ENCODE measurements around the gene MFNG.
A peak's percentile ranks its signal among the peaks of the same experiment; 100 is the strongest.

MFNG gene

GRCh38 chr22:37511395-37512104 lies 25.4 kb upstream of the MFNG start:
- no peak for DNase-seq

DNA sequence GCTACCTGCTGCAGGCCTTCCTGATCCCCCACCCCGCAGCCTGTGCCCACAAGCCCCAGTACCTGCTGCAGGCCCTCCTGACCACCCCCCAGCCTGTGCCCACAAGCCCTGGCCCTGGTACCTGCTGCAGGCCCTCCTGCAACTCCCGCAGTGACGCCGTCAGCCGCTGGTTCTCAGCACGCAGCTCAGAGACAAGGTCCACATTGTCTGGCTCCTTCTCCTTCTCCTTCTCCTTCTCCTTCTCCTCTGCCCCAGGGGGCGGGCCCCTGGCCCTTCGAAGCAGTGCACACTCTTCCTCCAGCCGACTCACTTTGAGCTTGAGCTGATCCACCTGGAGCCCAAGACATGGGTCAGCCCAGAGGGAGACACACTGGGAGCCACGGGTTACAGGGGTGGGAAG lies 23.9 kb upstream of the MFNG start:
- DNase-seq: no peak

- no peak for DNase-seq
Observed at GRCh38 chr22:37509059-37509860, 23.1 kb upstream of the MFNG start.

DNA sequence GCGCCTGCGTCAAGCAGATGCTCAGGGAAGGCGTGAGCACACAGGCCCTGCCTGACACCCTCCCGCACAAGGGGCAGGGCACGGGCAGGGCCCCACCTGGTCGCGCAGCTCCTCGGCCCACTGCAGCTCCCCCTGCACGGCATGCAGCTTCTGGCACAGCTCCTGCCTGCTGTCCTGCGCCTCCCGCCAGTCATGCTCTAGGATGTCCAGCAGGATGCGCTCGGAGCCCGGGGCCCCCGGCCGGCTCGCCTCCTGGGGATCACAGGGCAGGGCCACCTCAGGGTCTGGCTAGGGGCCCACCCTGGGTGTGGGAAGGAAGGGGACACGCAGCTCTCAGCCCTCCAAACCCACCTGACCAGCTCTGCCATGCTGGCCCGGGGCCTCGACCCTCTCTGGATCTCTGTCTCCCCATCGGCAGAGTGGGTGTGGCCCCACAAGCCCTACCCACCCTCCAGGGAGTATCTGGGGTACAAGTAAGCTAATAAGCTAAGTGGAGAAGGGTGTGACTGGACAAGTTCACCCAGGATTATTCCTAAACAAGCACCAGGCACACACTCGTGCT lies 22.3 kb upstream of the MFNG start:
- DNase-seq: no peak

DNA sequence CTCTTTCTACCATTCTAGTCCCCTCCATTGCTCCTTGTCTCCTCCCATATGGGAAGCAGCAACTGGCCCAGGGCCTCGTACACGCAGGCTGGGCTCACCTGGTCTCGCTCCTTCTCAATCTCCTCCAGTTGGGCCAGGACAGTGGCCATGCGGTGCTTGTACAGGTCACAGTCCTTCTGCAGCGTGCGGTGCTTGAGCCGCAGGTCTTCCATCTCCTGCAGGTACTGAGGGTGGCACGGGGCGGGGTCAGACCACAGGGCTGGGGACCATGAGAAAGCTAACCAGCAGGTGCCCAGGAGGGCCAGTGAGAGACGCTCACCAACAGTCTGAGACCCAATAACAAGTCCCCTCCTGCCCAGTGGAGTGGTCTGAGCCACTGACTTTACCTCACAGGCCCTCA lies 21.5 kb upstream of the MFNG start:
- no peak for DNase-seq

DNA sequence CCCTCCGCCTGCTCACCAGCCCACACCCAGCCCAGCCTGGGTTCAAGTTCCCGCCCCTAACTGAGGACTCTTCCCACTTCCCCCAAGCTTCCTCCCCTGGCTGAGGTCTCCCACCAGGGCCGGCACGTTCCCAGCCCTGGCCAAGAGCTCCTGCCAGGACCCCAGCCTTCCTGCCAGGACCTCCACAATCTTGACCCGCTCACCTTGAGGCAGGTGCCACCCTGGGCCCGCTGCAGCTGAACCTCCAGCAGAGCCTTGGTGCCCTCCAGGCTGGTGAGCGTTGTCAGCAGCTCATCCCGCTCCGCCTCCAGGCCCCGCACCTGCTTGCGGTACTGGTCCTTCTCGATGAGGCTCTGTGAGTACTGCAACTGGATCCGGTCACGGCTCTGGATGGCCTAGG lies 19.8 kb upstream of the MFNG start:
- DNase-seq: no peak

GRCh38 chr22:37505565-37505964 lies 19.4 kb upstream of the MFNG start:
- no peak for DNase-seq

GRCh38 chr22:37504964-37505363 lies 18.8 kb upstream of the MFNG start:
- no peak for DNase-seq

DNA sequence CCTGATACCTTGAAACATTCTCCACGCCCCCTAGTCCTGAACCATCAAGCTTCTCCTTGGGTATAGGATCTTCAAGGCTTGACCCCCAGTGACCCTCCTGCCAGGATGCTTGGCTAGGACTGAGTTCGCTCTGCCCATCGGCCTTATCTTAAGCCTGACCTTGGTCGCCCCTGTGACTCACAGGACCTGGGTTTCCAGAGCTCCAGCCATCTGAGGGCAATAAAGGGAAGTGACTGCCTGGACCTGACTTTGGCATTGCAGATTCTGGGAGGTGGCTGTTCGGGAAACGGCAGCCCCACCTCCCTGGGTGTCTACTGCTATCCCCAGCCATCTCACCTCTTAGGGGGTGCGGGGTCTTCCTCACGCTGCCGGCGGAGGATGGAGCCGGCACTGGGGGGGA lies 17.7 kb upstream of the MFNG start:
- no peak for DNase-seq

- DNase-seq: no peak
Observed at GRCh38 chr22:37503183-37503683, 17.0 kb upstream of the MFNG start.

DNA sequence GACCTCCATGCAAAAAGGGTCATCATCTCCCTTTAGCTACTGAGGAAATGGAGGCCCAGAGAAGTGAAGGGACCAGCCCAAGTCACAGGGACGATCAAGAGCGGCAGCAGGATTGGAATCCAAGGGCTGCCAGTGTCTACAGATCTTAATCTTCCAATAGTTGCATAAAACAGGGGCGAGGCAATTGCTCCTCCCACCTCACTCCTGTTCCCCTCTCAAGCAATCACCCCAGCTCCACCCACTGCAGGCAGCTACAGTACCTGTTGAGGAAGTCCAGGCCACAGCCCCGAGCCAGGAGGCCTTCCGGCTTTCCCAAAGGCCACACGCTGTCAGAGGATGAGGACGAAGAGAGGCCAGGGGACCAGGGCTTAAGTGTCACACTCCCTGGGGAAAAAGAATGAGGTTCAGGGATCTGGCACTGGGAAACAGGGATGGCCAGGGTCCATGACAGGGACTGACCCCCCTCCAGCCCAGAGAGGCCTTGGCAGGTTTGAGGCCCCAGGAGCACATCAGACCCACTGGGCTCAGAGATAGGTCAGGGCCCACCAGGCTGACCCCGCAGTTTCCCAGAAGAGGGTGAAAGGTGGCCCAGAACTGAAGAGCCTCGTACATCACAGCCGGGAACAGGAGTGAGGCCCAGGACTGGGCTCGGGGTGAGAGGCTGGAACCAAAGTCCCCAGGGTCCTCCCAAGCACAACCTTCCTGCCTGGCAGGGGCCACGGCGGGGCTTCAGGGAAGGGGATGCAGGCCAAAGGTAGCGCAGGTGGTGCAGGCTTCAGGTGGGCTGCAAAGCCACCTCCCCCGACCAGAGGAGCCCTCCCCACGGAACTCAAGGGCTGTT lies 16.4 kb upstream of the MFNG start:
- DNase-seq: peak; percentile 42

DNA sequence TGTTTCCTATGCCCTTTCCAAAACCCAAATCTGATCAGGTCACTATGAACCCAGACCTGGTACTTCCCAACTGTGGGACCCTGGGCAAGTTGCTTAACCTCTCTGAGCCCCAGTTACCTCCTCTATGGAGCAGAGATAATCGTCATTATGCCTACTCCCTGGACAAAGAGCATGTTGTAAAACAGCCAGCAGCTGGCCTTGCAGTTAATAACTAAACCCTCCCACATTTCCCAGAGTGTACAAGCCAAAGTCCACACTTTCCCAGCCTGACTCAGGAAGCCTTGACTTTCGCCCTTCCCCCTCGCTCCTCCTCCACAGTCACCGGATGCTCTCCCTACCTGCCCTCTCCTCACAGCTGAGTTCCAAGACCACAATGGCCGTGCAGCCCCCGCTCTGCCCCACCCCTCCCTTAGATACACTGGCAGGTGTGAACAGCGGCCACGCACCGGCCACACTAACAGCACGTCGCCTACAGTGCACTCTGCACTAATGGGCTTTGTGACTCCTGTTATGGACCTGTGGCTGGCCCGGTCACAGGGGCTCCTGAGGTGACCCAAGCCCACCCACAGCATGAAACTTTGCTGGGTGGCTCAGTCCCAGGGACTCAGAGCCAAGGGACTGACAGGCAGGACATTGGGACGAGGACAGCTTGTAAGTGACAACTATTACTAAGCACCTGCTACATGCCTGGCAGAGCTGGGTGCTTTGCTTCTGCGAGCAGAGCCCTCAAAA lies 15.6 kb upstream of the MFNG start:
- DNase-seq: peak; percentile 87

DNA sequence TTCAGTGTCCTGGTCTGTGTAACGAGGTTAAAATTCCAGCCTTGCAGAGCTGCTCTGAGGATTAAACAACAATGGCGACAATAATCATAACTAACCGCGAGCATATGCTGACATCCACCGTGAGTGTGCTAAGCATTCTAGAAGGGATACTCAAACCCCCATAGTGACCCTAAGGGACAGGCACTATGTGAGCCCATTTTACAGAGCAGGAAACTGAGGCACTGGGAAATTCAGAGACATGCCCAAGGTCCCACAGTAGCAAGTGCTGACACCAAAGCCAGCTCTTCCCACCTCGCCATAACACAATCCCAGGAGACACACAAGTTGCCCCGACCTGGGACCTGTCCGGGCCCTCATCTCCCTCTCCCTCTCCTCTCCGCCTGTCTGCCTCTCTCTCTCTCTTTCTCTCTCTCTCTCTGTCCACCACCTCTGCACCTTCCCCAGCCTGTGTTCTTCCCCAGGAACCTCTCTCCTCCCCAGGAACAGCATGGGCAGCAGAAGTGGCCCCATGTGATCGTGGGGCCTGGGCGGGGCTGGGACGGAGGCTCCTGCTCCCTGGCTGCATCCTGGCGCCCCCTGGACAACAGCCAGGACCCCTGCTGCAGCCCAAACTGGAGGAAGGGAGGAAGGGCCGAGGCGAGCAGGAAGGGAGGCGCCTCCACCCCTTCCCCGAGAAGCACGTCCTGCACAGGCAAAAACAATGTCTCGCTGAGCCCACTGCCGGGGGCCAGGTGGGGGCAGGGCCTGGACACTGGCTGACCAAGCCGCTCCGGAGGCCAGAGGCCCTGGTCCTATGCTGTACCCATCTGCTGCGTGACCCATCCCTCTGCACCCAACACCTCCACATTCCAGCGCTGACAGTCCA lies 14.8 kb upstream of the MFNG start:
- no peak for DNase-seq

GRCh38 chr22:37499789-37500540 lies 13.8 kb upstream of the MFNG start:
- no peak for DNase-seq

DNA sequence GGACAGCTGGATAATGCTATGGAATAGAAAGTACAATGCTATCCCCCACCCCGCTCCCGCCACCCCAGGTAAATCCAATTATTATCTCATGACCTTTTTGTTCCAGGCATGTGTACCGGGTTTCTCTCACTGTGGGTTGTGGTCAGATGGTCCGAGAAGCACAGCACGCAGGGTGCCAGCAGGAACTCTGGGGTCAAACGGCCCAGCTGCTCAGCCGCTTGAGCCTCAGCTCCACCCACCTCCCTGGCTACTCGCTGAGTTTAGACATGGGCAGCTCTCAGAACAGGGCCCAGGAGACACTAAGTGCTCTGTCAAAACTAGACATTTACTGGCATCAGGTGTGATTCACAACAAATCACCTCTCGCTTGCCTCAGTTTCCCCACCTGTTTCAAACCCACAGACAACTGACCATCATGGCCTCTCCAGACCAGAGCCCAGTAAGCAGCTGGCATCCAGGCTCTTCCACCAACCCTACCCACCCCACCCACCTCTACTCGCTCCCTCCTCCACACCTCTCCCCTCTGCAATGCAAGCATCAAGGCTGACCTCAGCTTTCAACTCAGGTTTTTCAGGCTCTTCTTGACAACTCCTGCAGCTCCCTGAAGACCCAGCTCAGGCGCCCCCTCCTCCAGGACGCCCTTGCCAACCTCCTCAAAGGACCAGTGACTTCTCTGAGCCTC lies 13.0 kb upstream of the MFNG start:
- no peak for DNase-seq

- no peak for DNase-seq
Observed at GRCh38 chr22:37498289-37498909, 12.2 kb upstream of the MFNG start.

GRCh38 chr22:37497062-37497599 lies 10.9 kb upstream of the MFNG start:
- DNase-seq: no peak

DNA sequence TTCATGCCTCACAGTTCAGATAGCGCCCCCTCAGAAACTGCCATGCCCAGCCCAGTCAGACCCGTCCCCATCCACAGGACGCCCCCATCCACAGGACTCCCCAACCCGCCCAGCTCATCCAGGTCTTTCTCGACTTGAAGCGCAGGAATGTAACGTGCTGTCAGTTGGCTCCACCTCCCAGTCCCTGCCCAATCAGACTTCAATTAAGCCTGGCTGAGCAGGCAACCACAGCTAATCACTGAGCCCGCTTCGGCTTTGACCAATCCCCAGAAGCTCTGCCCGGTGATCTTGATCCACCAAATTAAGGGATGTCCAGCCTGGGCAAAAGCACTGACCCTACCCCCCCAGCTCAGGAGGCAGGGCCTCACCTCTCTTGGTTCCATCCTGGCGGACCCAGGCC lies 10.5 kb upstream of the MFNG start:
- no peak for DNase-seq

- DNase-seq: no peak
Observed at GRCh38 chr22:37493979-37494378, 7.8 kb upstream of the MFNG start.

Measured in DMS153 (cell line).